Endometrial microvascular endothelial cells (primary cell): ENCODE data around the gene PRCD. TPM values are rescaled to one million over a fixed set of nuclear protein-coding genes. Genes with fewer than 3 reads are reported as not detected.
"Not testable (repeated sequence)": the region's sequence is repeated elsewhere in the genome, so short reads cannot be mapped to it uniquely, and the experiment has no call there.

ENCODE experiments used
- in situ Hi-C: cut with HindIII; loops from 2 replicates; pipeline ENCODE4 v1.10.0; 2017; ENCODE audit warnings: low sequenced_read_pairs, low pct_unique_long_range_greater_than_20kb; ENCODE audit errors: inconsistent ontology term
- total RNA-seq: library from RNA; depleted of rRNA; stranded (reverse); fragments of >200 nt; gene quantifications from one replicate; pipeline ENCODE4 v1.2.3, GENCODE V29; 2015; ENCODE audit errors: inconsistent ontology term

PRCD gene
- total RNA-seq, 1 donor from 2014 or later = not detected

GRCh38 chr17:76562734-76563148 is 22.9 kb downstream of the PRCD start:
- in situ Hi-C loops = no loop called here

GRCh38 chr17:76563359-76563758 is 23.5 kb downstream of the PRCD start:
- in situ Hi-C loops = not testable (repeated sequence)

DNA sequence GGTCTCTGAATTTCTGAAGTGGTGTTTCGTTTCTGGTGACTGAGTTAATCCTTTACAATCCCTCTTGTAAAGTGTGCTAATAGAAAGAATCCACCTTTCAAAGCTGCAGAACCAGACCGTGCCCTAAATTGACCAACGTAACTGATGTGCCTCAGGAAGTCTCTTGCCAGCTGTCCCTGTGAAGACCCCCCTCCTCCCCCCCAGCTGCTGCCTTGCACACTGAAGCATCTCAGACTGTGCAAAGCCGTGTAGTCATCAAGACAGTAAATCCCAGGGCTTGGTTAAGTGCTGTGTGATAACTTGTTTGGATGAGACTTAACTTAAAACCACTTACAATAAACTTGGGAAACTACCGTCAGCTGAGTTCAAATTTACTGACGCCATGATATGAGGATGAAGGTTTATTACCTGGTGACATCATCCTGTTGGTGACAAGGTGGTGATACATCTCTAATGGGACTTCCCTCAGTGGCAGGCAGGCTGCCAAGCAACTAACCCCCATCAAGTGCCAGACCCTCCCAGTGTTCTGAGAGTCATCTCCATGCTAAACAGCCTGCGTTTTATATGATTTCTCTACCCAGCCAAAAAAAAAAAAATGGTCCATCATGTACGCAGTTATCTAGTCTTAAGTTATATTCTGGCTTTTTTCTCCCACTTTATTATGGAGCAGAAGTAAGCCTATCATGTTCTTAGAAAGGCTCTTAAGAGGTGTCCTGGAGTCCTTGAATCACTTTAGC is 25.3 kb downstream of the PRCD start:
- in situ Hi-C loops = not testable (repeated sequence)

- in situ Hi-C loops = no loop called here
These were observed 26.1 kb downstream of the PRCD start for GRCh38 chr17:76565728-76566612.

DNA sequence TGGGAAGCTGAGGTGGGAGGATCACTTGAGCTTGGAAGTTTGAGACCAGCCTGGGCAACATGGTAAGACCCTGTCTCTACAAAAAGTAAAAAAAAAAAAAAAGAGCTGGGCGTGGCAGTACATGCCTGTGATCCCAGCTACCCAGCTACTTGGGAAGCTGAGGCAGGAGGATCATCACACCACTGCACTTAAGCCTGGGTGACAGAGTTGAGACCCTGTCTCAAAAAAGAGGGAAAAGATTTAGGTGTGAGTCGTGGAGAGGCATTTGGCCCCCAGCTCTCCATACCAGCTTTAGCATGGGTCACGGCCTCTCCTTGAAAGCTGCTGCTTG is 26.7 kb downstream of the PRCD start:
- in situ Hi-C loops = no loop called here

DNA sequence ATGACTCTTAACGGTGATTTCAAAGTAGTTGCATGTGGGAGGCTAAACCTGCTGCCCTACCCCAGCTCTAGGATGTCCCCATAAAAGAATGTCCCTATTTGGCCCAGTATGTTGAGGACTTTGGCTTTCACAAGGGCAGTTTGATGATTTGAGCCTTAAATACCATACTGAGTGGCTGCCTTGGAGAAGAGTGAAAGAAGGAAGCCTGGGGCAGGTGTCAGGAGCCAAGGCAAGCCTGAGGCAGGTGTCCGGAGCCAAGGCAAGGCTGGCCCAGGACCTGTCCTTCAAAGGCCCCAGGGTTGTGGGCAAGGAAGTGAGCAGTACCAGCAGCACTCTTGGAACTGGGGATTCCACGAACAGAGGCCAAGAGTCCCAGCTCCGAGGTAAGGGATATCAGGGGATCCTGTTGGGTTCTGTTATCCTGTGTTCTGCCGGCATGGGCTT is 27.2 kb downstream of the PRCD start:
- in situ Hi-C loops = no loop called here

- in situ Hi-C loops = no loop called here
These were observed 28.0 kb downstream of the PRCD start for GRCh38 chr17:76567634-76568432.

DNA sequence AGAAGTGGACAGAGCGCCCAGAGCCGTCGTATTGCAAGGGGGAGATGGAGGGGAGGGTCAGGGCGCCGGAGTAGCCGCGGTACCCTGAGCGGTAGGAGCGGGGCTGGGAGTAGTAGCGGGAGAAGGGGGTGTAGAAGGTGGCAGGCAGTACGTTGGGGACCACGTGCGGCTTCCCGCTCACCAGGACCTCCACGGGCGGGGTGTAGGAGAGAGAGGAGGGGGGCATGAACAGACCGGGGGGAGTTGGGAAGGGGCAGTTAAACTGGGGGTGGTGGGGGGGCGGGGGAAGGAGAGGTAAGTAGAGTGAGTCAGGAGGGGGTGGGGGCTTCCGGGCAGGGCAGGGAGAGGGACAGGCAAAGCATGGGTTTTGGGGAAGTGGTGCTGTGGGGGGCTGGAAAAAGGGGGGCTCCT is 29.0 kb downstream of the PRCD start:
- in situ Hi-C loops = no loop called here

DNA sequence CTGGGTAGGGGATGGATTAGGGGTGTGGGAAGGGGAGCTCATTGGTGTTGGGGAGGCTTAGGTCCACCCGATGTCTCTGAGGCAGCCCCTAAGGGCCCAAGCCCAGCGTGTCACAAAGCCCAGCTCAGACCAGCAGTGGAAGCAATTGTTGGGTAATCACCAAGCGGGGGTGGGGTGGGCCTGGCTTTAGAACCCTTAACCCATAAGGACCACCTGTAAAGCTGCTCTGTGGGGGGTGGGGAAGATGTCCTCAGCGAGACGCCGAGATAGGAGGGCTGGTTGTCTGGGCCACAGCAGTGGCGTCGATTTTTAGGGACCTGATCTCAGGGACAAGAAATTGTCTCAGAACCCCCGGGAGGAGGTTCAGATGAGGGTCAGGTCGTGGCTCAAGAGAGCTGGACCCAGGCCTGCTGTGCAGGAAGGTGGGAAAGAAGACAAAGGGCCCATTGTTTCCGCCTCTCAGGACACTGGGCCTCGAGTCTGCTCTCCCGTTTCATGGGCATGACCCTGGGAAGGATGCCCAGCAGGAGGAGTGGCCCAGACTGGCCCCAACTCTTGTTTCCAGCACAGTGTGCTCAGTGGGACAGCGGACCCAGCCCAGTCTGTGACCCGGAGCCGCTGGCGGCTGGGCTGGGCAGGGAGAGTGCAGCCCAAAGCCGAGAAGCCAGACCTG is 29.9 kb downstream of the PRCD start:
- in situ Hi-C loops = no loop called here

- in situ Hi-C loops = no loop called here
These were observed 30.6 kb downstream of the PRCD start for GRCh38 chr17:76570457-76570856.

DNA sequence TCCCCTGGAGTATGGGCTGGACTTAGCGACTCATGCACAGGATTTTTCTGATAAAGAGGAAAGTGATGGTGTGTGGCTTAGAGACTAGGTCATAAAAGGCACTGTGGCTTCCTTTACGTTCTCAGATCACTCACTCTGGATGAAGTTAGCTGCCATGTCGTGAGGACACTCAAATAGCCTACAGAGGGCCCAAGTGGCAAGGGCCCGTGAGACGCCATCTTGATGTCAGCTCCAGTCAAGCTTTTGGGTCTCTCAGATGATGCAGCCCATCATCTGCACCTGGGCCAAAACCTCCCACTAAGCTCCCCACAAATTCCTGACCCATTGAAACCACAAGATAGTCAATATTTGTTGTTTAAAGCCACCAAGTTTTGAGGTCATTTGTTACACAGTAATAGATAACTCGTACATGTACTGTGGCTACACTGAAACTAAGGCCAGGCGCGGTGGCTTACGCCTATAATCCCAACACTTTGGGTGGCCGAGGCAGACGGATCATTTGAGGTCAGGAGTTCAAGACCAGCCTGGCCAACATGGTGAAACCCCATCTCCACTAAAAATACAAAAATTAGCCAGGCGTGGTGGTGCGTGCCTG is 31.1 kb downstream of the PRCD start:
- in situ Hi-C loops = no loop called here

GRCh38 chr17:76572201-76572910 is 32.5 kb downstream of the PRCD start:
- in situ Hi-C loops = no loop called here

DNA sequence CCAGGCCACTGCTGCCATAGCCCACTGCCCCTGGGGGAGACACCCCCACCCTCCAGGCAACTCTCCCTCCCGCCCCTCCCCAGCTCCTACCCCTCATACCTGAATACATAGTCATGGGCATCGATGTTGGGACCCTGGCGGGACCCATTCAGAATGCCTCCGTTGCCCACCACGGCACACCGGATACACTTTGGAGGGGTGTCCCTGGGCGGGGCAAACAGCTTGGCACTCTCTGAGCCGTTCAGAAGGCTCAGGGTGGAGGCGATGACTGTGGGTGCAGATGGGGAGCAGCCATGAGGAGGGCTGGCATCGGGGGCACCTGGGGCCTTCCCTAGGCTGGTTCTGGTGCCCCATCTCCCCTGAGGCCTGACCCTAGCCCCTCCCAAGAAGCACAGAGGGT is 33.3 kb downstream of the PRCD start:
- in situ Hi-C loops = no loop called here

GRCh38 chr17:76574166-76574565 is 34.3 kb downstream of the PRCD start:
- in situ Hi-C loops = no loop called here

DNA sequence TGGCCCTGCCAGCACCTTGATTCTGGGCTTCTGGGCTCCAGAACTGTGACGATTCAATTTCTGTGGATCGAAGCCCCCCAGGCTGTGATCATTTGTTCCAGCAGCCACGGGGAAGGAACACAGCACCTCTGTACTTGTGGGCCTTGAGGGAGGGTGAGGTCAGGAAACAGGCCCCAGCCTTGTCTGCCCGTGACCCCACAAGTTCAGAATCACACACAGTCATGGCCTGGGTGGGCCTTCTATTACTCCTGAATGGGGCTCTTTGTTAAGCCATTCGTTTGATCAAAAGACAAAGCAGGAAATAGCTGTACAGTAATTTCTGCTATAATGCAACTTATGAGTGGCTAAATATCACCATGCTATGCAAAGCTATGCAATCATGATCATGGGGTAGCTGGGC is 35.7 kb downstream of the PRCD start:
- in situ Hi-C loops = no loop called here

GRCh38 chr17:76576189-76576588 is 36.3 kb downstream of the PRCD start:
- in situ Hi-C loops = no loop called here

GRCh38 chr17:76577876-76578275 is 38.0 kb downstream of the PRCD start:
- in situ Hi-C loops = no loop called here

DNA sequence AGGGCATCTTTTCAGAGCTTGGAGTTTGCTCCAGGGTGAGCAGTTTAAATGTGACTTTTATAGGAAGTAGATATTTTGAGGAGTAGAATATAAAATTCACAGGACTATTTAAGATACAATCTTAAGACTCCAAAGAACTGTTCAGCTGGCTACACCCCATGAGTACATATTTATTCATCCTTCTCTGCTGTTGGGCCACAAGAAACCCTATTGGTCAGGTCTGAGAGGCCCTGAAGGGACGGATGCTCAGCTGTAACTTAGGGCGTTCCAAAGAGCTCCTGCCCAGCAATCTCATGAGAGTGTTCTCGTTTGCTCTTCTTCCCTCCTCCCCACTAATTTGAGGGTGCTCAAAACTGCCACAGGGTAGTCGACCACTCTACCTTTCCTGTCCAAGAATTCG is 38.5 kb downstream of the PRCD start:
- in situ Hi-C loops = no loop called here
